Activated CD4-positive, alpha-beta T cell treated with anti-CD3 and anti-CD28 coated beads for 48 hours (primary cell): ENCODE results near the gene PNKD.

Experiments
- DNase-seq: peaks from one replicate; pipeline ENCODE4 v3.0.0-alpha.2; 2020

PNKD gene

DNA sequence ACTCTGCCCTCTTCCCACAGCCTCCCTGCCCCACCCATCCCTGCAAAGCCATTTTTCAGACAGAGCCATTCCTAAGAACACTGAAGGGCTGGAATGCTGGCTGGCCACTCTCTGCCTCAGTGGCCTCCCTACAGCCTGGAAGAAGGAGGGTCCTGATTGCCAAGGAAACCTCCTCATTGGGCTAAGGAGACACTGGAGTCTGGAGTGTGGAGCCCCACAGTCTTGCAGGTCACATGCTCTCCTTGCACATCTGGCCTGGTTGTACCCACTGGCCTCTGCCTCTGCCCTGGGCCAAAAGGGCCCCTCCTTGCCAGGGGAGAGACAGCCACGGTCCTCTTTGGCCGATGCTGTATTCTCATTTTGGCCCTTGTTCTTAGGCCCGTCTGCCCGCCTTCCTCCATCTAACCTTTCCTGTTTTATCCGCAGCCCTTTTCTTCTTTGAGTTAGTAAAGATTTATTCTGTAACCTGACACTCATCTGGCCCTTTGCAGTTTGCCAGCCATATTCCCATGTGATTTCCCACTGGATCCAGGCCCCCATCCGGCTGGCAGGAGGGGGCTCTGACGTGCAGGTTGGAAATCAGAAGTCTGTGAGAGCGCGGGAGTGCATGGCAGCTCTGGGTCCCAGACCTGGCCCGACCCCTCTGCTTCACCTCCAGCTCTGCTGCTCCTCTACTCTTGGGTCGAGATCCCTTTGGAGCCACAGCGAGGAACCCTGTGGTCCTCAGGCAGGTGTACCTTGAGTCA, 75.3 kb downstream of the PNKD start:
- DNase-seq, result no peak

DNA sequence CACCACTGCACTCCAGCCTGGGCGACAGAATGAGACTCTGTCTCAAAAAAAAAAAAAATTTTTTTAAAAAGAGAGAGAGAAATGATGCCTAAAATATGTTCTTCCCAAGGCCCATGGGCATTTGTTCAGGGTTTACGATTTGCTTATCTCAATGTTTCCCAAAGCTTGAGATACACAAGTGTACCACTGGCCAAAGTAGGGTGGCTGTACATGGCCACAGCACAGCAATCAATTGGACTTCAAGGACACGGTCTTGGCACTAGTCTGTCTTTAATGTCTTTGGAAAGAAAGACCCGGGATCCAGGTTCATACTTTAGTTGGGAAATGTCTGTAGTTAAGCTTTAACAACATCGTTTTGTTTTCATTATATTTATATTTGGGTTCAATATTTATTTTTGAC, 76.9 kb downstream of the PNKD start:
- no peak for DNase-seq

DNA sequence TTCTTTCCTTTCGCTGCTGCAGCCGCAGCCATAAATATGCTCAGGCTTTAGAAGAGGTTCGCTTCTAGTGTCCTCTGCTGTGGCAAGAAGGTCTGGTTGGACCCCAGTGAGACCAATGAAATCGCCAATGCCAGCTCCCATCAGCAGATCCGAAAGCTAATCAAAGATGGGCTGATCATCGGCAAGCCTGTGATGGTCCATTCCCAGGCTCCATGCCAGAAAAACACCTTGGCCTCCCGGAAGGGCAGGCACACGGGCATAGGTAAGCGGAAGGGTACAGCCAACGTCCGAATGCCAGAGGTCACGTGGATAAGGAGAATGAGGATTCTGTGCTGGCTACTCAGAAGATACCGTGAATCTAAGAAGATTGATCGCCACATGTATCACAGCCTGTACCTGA, 83.7 kb downstream of the PNKD start:
- no peak for DNase-seq

DNA sequence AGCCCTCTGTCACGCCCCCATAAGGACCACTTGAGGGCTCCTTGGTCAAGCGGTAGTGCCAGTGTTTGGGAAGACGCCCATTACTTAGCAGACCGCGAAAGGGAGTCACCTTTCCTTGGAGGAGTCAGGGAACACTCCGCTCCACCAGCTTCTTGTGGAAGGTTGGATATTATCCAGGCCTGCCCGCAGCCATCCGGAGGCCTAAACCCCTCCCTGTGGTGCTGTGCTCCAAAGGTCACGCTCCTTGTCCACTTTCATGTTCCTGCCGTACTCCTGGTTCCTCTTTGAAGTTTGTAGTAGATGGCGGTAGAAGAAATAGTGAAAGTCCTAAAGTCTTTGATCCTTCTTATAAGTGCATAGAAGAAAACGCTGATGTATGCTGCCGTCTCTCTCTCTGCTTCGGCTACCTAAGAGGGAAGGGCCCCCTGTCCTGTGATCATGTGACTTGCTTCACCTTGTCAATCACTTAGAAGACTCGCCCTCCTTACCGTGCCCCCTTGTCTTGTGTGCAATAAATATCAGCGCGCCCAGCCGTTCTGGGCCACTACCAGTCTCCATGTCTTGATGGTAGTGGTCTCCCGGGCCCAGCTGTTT, 84.6 kb downstream of the PNKD start:
- DNase-seq, result no peak

DNA sequence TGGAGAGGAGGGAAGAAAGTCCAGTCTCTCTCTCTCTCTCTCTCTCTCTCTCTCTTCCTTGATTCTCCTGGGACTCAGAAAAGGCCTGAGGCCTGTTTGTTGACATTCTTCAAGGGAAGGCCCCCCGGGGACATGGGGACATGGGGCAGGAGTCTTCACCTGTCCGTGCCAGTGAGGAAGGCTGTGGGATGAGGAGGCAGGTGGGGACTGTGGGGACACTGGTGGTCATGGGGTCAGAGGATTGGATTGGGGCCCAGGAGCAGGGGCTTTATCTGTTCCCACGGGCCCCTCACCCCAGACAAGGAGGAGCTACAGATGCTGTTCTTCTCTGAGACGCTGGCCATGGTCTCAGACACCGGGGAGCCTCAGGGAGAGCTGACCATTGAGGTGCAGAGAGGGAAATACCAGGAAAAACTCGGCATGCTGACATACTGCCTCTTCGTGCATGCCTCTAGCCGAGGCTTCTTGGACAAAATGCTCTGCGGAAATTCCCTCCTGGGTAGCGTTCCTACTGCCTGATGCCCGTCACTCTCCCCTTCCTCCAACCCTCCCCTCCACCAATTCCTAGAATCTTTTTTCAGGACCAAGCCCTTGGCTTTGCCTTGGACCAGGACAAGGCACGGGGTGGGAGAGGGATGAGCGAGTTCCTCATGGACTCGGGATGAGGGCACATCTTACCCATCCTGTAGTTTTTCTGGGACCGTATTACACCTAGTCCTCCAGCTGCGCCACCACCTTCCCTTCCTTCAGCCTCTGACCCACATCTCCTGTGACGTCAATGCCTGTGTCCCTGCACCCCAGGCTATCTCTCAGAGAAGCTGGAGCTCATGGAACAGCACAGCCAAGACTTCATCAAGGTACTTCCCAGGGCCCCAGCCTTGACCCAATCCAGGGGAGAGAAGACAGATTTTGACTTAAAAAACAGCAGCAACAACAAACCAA, 87.2 kb downstream of the PNKD start:
- DNase-seq, result no peak

DNA sequence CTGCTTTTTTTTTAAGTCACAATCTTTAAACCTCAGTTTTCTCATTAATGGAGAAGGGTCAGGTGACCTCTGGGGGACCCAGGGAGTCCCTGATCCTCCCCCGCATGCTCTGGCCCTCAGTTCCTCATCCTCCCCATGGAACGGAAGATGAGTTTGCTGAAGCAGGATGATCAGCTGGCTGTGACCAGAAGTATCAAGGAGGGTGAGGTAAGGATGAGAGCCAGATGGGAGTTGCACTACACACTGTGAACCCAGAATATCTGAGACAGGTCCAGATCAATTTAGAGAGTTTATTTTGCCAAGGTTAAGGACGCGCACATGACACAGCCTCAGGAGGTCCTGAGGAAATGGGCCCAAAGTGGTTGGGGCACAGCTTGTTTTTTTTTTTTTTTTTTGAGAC, 90.1 kb downstream of the PNKD start:
- DNase-seq, result no peak

DNA sequence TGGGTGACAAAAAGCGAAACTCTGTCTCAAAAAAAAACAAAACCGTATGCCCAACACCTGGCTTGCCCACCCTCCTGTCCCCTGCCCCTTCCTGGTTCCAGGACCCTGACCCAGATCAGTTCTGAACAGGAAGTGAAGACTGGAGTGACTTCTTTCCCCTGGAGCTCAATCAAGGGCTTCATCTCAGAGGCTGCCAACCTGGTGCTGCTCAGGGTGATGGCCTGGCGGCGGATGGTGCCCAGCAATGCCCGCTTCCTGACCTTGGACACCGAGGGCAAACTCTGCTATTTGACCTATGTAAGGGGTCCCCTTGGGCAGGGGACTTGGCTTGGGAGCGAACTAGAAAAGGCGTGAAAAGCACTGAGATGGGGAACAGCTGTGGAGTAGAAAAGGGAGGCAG, 92.3 kb downstream of the PNKD start:
- no peak for DNase-seq

DNA sequence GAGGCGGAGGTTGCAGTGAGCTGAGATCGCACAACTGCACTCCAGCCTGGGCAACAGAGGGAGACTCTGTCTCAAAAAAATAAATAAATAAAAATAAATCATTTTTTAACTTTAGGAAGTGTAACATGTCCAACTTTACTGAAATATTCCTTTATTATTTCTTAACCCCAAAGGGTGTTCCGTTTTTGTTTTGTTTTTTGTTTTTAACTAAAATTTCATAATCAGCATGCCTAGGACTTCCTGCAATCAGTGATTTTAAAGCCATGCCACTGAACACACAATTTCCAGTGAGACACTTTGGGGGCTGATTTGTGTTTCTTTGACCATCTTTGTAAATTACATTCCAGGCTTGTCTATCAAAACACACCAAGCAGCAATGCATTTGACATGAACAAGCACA, 93.4 kb downstream of the PNKD start:
- DNase-seq, result no peak

DNA sequence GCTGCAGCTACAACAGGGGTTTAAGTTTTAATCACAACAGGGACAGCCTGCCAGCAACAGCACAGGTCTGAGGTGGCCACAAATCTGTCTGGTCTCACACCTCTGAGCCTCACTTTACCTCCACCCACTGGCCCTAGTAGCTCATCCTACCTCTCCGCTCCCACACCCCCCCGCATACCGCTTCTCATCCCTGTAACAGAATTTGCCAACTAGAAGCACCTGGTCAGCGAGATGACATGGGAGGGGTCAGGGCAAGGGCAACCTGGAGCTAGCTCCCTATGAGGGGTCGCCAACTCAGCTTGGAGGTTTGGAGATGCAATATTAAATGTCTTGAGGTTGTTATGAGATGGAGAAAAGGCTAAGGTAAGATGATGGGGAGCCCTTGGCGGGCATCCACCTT, 93.9 kb downstream of the PNKD start:
- DNase-seq, result no peak

DNA sequence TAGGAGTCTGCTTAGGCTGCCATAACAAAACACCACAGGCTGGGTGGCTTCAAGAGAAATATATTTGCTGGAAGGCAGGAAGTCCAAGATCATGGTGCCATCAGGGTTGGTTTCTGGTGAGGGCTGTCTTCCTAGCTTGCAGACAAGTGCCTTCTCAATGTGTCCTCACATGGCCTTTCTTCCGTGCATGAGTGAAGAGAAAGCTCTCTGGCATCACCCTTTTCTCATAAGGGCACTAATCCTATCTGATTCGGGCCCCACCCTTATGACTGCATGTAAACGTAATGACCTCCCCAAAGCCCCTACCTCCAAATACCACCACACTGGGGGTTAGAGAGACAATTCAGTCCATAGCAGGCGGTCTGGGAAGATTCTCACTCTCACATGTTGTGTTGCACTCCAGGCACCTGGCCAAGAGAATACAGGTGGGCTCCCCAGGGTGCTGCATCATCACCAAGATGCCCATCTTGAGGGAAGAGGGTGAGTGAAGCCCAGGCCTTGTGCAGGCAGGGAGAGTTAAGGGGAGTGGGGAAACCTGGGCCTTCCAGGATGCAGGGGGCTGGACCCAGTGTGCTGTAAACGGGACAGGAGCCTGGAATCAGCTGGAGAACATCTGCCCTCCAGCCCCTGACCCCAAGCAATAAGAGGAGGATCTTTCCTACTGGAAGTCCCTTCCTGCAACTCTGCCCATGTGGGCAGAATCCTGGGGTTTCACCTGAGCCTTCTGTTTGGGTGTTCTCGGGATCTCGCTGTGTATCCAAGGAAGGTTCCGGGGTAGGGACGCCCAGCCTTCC, 96.5 kb downstream of the PNKD start:
- DNase-seq, result no peak

DNA sequence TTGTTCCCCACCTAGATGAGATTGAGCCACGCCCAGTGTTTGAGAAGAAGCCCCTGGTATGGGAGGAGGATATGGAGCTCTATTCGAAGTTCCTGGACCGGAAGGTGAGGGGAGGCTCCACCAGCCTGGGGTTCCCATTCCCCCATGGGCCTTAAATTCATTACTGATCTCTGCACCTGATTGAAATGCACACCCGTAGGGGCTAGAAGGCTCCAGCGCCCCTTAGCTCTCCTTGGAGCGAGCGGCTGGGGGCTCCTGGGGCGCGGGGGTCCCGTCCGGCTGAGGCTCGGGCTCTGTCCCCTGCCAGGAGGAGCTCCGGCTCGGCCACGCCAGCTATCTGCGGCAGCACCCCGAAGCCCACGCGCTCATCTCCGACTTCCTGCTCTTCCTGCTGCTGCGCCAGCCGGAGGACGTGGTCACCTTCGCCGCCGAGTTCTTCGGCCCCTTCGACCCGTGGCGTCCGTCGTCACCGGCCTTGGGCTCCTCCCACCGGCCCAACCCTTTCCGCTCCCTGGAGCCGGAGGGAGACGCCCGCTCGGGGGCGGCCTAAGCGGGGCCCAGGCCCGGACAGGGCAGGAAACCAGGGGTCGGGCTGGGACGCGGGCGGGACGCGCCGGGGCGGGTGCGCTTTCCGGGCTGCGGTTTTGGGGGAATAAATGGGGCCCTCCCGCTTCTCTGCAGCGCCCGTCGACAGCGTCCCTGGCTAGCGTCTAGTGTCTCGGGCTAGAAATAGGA, 97.3 kb downstream of the PNKD start:
- DNase-seq, result peak; percentile 71

DNA sequence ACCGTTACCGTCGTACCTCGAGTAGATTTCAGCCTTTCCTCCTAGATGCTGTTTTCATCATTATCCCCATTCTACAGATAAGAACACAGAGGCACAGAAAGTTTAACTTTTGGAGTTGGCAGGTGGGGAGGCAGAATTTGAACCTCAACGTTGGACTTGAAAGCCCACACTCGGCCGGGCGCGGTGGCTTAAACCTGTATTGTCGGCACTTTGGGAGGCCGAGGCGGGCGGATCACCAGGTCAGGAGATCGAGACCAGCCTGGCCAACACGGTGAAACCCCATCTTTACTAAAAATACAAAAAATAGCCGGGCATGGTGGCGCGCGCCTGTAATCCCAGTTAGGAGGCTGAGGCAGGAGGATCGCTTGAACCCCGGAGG, 97.8 kb downstream of the PNKD start:
- no peak for DNase-seq

DNA sequence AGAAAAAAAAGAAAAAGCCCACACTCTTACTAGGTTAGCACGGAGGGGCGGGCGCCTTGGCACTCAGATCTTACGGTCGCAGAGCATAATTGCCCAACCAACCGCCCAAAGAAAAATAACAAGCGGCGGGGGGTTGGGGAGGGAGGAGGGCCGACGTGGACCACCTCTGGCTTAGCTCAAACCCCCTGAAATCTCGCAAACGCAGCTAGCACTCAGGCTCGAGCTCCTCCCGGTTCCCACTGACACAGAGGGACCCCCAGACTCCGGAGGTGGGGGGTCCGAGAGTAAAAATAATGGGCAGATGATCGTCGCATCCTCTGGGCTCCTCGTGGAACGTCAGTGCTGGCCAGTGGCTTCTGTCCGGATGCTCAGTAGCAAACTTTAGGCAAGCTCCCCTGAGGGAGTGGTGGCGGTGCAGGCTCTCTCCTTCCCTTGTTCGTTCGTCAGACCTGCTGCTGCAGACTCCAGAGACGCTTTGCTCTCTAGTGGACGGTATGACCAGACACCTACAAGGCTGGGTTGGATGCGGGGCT, 98.4 kb downstream of the PNKD start:
- no peak for DNase-seq

DNA sequence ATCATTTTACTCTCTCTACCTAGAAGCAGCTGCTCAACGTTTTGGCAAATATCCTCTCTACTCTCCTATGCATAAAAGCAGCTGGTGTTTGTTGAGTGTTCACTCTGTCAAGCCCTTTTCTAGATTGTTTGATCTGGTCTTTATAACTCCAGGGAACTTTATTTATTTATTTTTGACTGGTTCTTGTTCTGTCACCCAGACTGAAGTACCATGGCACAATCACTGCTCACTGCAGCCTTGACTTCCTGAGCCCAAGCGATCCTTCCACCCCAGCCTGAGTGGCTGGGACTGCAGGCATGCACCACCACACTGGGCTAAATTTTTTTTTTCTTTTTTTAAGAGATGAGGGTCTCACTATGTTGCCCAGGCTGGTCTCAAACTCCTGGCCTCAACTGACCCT, 99.0 kb downstream of the PNKD start:
- no peak for DNase-seq

DNA sequence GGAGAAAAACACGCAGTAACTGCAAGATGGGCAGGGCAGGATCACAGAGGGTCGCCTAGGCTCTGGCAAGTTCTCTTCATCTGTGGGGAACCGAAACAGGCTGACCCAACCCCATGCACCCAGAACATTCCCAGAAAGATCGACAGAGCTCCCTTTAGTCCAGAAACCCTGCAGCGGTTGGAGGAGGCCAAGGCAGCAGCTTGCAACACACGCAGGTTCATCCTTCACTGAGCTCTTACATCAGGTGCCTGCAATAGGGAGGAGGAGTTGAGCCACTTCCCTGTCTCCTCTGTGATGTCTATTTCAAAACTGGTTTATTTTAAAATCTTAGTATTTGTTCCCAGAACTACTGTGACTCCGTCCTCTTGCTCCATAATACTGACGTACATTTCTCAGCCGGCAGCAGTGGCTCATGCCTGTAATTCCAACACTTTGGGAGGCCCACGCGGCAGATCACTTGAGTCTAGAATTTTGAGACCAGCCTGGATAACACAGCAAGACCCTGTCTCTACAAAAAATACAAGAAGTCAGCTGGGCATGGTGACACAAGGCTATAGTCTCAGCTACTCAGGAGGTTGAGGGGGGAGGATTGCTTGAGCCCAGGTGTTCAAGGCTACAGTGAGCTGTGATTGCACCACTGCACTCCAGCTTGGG, 100.2 kb downstream of the PNKD start:
- DNase-seq, result no peak

DNA sequence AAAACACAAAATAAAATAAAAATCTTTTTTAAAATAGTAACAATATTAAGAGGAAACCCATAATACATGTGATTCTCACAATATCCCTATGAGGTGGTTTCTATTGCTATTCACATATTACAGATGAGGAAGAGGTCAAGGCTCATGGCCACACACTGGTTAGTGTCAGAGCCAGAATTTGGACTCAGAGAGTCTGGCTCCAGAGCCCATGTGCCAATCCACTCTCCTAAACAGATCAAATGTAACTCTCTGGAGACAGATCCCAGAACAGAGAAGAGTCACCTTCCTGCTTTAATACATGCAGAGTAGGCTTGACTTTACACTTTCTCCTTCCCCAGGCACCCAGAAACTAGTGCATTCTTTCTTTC, 101.6 kb downstream of the PNKD start:
- DNase-seq, result no peak

DNA sequence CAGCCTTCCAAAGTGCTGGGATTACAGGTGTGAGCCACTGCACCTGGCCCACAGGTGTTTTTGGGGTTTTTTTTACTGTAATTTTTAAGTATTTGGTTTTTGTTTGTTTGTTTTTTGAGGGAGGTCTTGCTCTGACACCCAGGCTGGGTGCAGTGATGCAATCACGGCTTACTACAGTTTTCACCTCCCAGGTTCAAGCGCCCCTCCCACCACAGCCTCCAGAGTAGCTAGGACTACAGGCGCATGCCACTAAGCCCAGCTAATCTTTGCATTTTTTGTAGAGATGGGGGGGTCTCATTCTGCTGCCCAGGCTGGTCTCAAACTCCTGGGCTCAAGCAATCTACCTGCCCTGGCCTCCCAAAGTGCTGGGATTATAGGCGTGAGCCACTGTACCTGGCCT, 104.5 kb downstream of the PNKD start:
- DNase-seq, result no peak

DNA sequence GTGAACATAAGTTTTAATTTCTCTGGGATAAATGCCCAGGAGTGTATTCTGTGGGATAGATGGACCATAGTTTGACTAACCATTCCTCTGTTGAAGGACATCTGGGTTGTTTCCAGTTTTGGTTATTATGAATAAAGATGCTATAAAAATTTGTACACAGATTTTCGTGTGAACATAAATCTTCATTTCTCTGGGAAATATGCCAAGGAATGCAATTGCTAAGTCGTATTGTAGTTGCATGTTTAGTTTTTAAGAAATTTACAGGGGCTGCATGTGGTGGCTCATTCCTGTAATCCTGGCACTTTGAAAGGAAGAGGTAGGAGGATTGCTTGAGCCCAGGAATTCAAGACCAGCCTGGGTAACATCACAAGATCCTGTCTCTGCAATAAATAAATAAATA, 104.9 kb downstream of the PNKD start:
- no peak for DNase-seq

DNA sequence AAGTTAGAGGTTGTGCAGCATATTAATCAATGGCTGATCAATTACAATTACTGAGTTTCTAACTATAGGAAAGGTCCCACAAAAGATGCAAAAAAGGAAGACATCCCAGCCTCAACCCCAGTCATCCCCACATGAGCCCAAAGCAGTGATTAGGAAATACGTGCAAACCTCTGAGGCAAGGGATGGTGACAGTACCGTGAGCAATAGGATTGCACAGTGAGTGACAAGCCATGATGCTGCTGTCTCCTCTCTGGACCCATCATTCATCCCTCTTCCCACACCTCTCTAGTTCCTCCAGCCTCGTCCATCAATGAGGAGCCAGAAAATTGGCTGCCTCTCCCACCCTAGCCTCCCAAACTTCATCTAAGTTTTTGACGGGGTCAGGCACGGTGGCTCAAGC, 107.7 kb downstream of the PNKD start:
- DNase-seq, result no peak

DNA sequence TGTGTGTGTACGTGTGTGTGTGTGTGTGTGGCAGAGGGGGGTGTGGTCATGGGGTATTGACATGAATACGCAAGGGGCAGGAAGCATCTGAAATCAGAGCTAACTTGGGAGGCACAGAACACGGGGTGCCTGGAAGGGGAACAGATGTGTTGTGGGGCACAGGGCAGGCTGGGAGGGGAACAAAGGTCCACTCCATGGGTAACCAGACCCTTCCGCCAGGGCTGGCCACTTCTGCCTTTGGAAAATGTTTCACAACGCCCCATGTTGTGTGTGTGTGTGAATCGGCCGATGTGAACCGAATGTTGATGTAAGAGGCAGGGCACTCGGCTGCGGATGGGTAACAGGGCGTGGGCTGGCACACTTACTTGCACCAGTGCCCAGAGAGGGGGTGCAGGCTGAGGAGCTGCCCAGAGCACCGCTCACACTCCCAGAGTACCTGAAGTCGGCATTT, 111.6 kb downstream of the PNKD start, which contains the start of gene SLC11A1:
Gene SLC11A1, plus strand, starts transcription at position 358 of the 451 bp plus-strand sequence. CDS start 96 bp downstream, outside the sequence.
- DNase-seq, result no peak

DNA sequence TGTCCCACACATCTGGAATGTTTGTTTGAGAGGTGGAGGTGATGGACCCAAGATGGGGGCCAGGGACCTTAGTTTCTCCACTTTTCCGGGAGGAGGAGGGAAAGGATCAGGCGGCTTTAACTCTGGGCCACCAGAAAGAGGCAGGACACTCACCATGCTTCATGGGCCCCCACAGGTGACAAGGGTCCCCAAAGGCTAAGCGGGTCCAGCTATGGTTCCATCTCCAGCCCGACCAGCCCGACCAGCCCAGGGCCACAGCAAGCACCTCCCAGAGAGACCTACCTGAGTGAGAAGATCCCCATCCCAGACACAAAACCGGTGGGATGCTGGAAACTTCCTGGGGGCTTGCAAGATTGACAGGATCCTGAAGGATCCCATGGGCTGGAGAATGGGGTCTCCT, 112.5 kb downstream of the PNKD start:
- no peak for DNase-seq
